ENCODE data around the gene ORM2.

- TF ChIP-seq CTCF (conservative IDR thresholded peaks at IDR 0.05 in 1 of 2, IDR thresholded peaks at IDR 0.05 in 1 of 2; ENCODE audit: extremely low read depth in 1 of 2, insufficient read depth in 1 of 2, low read depth in 1 of 2, low read length in 2 of 2): no peak
- TF ChIP-seq EZH2 (IDR thresholded peaks at IDR 0.05; ENCODE audit: borderline replicate concordance, low read length): no peak
Observed at GRCh38 chr9:114327749-114328148, 1.9 kb upstream of the ORM2 start.

Measured in mammary epithelial cell (primary cell).